ENCODE results near the gene PEDS1.

The PEDS1 gene

DNA sequence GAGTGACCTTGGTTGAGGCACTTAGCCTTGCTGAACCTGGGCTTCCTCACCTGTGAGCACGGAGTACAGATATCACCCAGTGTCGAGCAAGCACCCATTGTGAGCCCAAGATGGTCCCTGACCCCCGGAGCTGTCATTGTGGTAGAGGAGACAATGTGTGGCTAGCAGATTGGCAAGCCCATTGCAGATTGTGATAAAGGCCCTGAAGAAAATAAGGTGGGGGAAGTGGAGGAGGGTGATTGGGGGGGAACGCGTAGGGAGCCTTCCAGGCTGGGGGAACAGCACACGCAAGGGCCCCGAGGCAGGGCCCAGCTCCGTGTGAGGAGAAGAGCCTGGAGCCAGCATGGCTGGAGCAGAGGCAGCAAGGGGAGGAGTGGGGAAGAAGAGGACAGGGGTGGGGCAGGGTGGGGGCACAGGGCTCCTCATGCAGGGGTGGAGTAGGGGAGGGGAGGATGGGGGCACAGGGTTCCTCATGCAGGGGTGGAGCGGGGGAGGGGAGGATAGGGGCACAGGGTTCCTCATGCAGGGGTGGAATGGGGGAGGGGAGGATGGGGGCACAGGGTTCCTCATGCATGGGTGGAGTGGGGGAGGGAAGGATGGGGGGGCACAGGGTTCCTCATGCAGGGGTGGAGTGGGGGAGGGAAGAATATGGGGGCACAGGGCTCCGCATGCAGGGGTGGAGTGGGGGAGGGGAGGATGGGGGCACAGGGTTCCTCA, 44.1 kb upstream of the PEDS1 start:
- TF ChIP-seq ZFX (IDR thresholded peaks at IDR 0.05): no peak
- TF ChIP-seq, protein P1, sequence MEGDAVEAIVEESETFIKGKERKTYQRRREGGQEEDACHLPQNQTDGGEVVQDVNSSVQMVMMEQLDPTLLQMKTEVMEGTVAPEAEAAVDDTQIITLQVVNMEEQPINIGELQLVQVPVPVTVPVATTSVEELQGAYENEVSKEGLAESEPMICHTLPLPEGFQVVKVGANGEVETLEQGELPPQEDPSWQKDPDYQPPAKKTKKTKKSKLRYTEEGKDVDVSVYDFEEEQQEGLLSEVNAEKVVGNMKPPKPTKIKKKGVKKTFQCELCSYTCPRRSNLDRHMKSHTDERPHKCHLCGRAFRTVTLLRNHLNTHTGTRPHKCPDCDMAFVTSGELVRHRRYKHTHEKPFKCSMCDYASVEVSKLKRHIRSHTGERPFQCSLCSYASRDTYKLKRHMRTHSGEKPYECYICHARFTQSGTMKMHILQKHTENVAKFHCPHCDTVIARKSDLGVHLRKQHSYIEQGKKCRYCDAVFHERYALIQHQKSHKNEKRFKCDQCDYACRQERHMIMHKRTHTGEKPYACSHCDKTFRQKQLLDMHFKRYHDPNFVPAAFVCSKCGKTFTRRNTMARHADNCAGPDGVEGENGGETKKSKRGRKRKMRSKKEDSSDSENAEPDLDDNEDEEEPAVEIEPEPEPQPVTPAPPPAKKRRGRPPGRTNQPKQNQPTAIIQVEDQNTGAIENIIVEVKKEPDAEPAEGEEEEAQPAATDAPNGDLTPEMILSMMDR (conservative IDR thresholded peaks at IDR 0.05): no peak
- no peak overlapping the region for H3K27ac ChIP-seq

DNA sequence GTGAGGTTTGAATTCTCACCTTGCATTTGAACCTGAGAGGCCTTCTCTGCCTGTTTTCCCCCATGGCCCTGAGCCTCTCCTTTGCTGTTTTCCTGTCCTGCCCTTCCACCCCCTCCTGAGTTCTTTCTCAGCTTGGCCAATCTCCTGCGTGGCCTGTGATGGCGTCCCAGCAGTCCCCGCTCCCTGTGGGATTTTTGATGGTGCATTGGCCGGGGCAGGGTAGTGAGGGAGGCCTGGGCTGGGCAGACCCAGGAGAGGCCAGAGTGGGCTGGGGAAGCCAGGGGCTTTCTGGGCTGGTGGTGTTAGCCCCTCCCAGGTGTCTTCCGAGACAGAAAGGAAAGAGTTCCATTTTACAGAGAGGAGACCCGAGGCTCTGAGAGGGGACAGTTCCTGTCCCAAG, 43.4 kb upstream of the PEDS1 start:
- H3K27ac ChIP-seq: no peak overlapping the region
- TF ChIP-seq, protein P1 (conservative IDR thresholded peaks at IDR 0.05): no peak
- no peak for TF ChIP-seq ZFX (IDR thresholded peaks at IDR 0.05)

DNA sequence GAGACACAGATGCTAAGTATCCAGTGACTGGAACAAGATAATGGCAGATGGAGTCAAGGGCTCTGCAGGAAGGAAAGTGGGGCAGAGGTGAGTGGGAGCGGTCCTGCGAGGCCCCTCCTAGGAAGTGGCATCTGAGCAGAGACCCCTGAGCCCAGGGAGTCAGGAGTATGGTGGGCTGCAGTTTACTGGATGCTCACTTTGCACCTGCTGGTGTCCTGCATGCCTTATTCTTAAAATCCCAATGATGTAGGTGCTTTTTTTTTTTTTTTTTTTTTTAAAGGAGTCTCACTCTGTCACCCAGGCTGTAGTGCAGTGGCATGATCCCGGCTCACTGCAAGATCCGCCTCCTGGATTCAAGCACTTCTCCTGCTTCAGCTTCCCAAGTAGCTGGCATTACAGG, 42.7 kb upstream of the PEDS1 start:
- TF ChIP-seq ZFX (IDR thresholded peaks at IDR 0.05): no peak
- TF ChIP-seq, protein P1 (conservative IDR thresholded peaks at IDR 0.05): no peak
- H3K27ac ChIP-seq: no peak overlapping the region

DNA sequence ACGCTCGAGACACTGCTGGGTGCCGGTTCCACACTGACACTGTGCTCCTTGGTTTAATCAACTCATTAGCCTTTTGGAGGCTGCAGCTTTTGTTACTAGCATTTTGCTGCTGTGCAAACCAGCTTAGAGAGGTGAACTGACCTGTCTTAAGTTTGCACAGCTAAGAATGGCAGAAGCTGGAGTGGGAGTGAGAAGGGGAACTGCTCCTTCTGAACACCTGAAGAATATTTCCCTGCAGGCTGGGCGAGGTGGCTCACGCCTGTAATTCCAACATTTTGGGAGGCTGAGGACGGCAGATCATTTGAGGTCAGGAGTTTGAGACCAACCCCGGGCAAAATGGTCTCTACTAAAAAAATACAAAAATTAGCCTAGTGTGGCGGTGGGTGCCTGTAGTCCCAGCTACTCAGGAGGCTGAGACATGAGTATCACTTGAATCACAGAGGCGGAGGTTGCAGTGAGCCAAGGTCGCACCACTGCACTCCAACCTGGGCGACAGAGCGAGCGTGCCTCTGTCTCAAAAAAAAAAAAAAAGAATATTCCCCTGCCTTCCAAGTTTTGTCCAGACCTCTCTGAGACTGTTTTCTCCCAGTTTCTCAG, 42.1 kb upstream of the PEDS1 start:
- no peak for TF ChIP-seq ZFX (IDR thresholded peaks at IDR 0.05)
- TF ChIP-seq, protein P1 (conservative IDR thresholded peaks at IDR 0.05): no peak
- H3K27ac ChIP-seq: no peak overlapping the region

DNA sequence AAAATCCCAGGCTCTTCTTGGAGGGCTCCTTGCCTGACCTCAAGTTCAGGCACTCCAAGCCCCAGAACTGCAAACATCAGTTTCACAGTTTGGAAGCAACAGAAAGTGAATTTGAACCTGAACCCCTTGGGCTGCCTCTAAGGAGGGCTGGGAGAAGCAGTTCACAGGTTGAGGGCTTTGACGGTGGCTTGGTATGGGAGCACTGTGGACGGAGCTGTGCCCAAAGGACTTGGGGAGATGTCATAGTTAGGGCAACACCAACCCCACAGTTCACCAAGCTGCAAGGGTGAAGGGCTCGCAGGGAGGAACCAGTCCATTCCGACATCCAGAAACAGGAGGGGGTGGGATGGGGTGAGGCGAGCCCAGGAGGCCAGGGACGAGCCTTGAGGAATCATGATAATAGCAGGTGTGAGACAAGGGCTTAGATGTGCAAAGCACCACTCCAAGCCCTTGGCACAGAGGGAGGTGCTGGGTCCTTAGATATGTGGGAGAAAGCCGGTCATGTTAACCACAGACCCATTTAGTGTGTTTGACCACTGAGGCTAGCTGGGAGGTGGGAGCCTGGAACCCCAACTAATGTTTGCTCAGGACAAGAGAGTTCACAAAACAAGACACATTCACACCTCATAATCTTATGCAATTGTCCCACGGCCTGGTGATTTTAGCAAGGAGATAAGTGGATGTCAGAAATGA, 41.5 kb upstream of the PEDS1 start:
- TF ChIP-seq, protein P1 (conservative IDR thresholded peaks at IDR 0.05): no peak
- no peak for TF ChIP-seq ZFX (IDR thresholded peaks at IDR 0.05)
- H3K27ac ChIP-seq: no peak overlapping the region

DNA sequence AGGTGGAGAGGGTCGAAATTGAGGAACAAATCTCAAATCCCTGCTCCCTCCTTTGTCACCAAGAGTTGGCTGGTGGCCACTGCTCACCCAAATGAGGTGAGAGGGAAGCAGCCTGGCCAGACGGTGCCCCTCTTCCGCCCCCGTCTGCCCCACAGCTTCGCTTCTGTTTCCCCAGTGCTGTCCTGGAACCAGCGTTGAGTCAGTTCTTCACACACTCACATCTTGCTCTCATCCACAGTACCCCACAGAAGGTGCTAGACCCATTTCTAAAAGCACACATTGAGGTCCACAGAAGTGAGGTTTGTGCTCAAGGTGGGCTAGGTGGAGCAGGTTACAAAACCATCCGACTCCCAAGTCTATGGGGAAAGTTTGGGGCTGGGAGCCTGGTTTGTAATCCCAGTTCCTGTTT, 40.9 kb upstream of the PEDS1 start:
- no peak overlapping the region for H3K27ac ChIP-seq
- TF ChIP-seq, protein P1 (conservative IDR thresholded peaks at IDR 0.05): no peak

DNA sequence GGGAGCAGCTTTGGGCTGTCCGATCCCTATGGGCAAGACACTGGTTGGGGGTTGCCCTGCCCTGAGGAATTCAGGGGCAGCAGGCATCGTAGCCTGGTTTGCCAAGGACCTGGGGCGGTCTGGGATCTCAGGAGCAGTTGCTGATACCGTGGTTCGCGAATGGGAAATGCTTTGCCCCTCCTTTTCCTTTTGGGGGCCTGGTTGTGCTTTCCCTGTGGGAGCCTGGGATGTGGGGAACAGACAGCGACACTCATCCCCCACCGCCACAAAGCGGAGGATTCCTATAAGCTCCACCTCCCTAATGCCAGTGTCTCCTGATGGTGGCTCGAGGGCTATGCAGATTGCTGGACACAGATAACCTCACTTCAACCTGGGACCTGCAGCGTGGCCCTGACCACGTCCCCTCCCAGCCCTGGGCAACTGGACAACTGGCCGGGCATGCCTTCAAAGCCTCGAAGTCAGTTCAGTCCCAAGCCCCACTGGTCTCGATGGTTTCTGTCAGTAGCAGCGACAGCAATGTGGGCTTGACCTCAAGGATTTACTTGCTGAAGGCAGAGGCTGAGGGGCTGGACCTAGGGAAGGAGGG, 40.4 kb upstream of the PEDS1 start:
- H3K27ac ChIP-seq: no peak overlapping the region
- TF ChIP-seq, protein P1 (conservative IDR thresholded peaks at IDR 0.05): no peak
- TF ChIP-seq ZFX (IDR thresholded peaks at IDR 0.05): no peak

Data from C4-2B (cell line).